Neural cell (in vitro differentiated cells): ENCODE data around the gene SUMO4. TPM values are rescaled to one million over a fixed set of nuclear protein-coding genes. Genes with fewer than 3 reads are reported as not detected.

Experiments
- H2AFZ ChIP-seq: fragments of 200-600, 300-800 bp; sonication (generic), shearing (Covaris generic); 2 replicates; pipeline ENCODE4 v1.6.0; 2014; ENCODE audit warnings: low read depth, mild to moderate bottlenecking, antibody characterized with exemption, low read length, moderate library complexity
- H3F3A ChIP-seq: fragments of 200-600 bp; shearing (Covaris generic); 2 replicates; pipeline ENCODE4 v1.6.1; 2016; ENCODE audit warnings: mild to moderate bottlenecking, moderate library complexity, mixed read lengths, antibody characterized with exemption, low read length; ENCODE audit not compliant: insufficient read depth, poor library complexity, severe bottlenecking
- H3K27ac ChIP-seq: fragments of 200-600, 300-800 bp; sonication (generic), shearing (Covaris generic); 2 replicates; pipeline ENCODE4 v1.5.1; 2014; ENCODE audit warnings: mild to moderate bottlenecking, low read length, moderate library complexity
- H3K27me3 ChIP-seq: fragments of 300-800, 200-600 bp; sonication (generic), shearing (Covaris generic); 2 replicates; pipeline ENCODE4 v1.6.0; 2014; ENCODE audit warnings: mild to moderate bottlenecking, low read depth, low read length, moderate library complexity; ENCODE audit not compliant: insufficient read depth
- H3K36me3 ChIP-seq: fragments of 300-800, 200-600 bp; sonication (generic), shearing (Covaris generic); 2 replicates; pipeline ENCODE4 v1.5.1; 2014; ENCODE audit warnings: mild to moderate bottlenecking, antibody characterized with exemption, low read length, moderate library complexity; ENCODE audit not compliant: insufficient read depth
- H3K4me2 ChIP-seq: fragments of 300-800, 200-600 bp; sonication (generic), shearing (Covaris generic); 2 replicates; pipeline ENCODE4 v1.6.0; 2014; ENCODE audit warnings: mild to moderate bottlenecking, low read length
- H3K4me3 ChIP-seq: fragments of 300-800, 200-600 bp; sonication (generic), shearing (Covaris generic); 2 replicates; pipeline ENCODE4 v1.5.1; 2014; ENCODE audit warnings: mild to moderate bottlenecking, low read length, moderate library complexity
- H3K79me2 ChIP-seq: fragments of 200-600 bp; shearing (Covaris generic); replicated peaks from 2 replicates; pipeline ENCODE4 v1.6.0; 2014; ENCODE audit warnings: mild to moderate bottlenecking, low read length, moderate library complexity; ENCODE audit not compliant: insufficient read depth
- H3K9ac ChIP-seq: fragments of 300-800, 200-600 bp; sonication (generic), shearing (Covaris generic); 2 replicates; pipeline ENCODE4 v1.6.1; 2016; ENCODE audit warnings: mild to moderate bottlenecking, low read length, mixed read lengths
- H3K9me2 ChIP-seq: fragments of 200-600 bp; shearing (Covaris generic); 2 replicates; pipeline ENCODE4 v1.6.1; 2016; ENCODE audit warnings: mild to moderate bottlenecking, low read length, mixed read lengths; ENCODE audit not compliant: insufficient read depth
- H3K9me3 ChIP-seq: fragments of 200-600, 300-800 bp; sonication (generic), shearing (Covaris generic); 2 replicates; pipeline ENCODE4 v1.6.1; 2016; ENCODE audit warnings: mild to moderate bottlenecking, mixed run types, low read length, moderate library complexity, mixed read lengths
- H4K20me1 ChIP-seq: fragments of 200-600 bp; shearing (Covaris generic); 2 replicates; pipeline ENCODE4 v1.6.1; 2016; ENCODE audit warnings: mild to moderate bottlenecking, mixed run types; ENCODE audit not compliant: insufficient read depth
- CTCF ChIP-seq: fragments of 450-650 bp; IDR thresholded peaks from 2 replicates; pipeline ENCODE4 v1.5.1; 2014; ENCODE audit warnings: antibody characterized with exemption, mild to moderate bottlenecking, moderate library complexity; ENCODE audit not compliant: poor library complexity, severe bottlenecking
- EP300 ChIP-seq: fragments of 450-650 bp; conservative IDR thresholded peaks from 2 replicates; pipeline ENCODE4 v1.6.1; 2014; ENCODE audit warnings: antibody characterized with exemption, mild to moderate bottlenecking, moderate library complexity; ENCODE audit not compliant: poor library complexity, severe bottlenecking
- EZH2 ChIP-seq: fragments of 200-600, 300-800 bp; shearing (Covaris generic), sonication (generic); IDR thresholded peaks from 2 replicates; pipeline ENCODE4 v1.6.1; 2014; ENCODE audit warnings: antibody characterized with exemption, low read length, borderline replicate concordance, mild to moderate bottlenecking; ENCODE audit not compliant: insufficient read depth, poor library complexity, severe bottlenecking
- MXI1 ChIP-seq: fragments of 450-650 bp; conservative IDR thresholded peaks from 2 replicates; pipeline ENCODE4 v1.6.1; 2014; ENCODE audit warnings: antibody characterized with exemption, mild to moderate bottlenecking; ENCODE audit not compliant: poor library complexity, severe bottlenecking
- POLR2AphosphoS5 ChIP-seq: IDR thresholded peaks from 2 replicates; pipeline ENCODE4 v1.6.1; 2012
- RAD21 ChIP-seq: fragments of 450-650 bp; conservative IDR thresholded peaks from 2 replicates; pipeline ENCODE4 v1.6.1; 2014; ENCODE audit warnings: antibody characterized with exemption, mild to moderate bottlenecking, moderate library complexity
- REST ChIP-seq: IDR thresholded peaks from 2 replicates; pipeline ENCODE4 v1.6.1; 2012; ENCODE audit warnings: borderline replicate concordance
- SMC3 ChIP-seq: fragments of 450-650 bp; conservative IDR thresholded peaks from 2 replicates; pipeline ENCODE4 v1.6.1; 2014; ENCODE audit warnings: antibody characterized with exemption, mild to moderate bottlenecking, moderate library complexity; ENCODE audit not compliant: poor library complexity
- TAF1 ChIP-seq: IDR thresholded peaks from 2 replicates; pipeline ENCODE4 v1.6.1; 2012; ENCODE audit warnings: low read depth
- polyA plus RNA-seq: library from polyadenylated mRNA; depleted of rRNA; stranded (reverse); fragments of >200 nt; gene quantifications from 2 replicates; pipeline ENCODE4 v1.2.3, GENCODE V29; 2014

The SUMO4 gene
- polyA plus RNA-seq, 1 donor from 2014 or later = not detected

DNA sequence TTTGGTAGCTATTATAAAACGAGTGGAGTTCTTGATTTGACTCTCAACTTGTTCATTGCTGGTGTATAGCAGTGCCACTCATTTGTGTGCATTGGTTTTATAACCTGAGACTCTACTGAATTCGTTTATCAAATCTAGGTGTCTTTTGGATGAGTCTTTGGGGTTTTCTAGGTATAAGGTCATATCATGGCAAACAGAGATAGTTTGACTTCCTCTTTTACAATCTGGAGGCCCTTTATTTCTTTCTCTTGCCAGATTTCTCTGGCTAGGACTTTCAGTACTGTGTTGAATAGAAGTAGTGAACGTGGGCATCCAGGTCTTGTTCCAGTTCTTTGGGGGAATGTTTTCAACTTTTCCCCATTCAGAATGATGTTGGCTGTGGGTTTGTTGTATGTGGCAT lies 38.8 kb downstream of the SUMO4 start:
- TF ChIP-seq CTCF (no peak), REST (no peak), POLR2AphosphoS5 (no peak), TAF1 (no peak), MXI1 (no peak), RAD21 (no peak), EZH2 (no peak), SMC3 (no peak), EP300 (no peak)
- H3K36me3 ChIP-seq = no peaks in the 10 kb centered on the region

DNA sequence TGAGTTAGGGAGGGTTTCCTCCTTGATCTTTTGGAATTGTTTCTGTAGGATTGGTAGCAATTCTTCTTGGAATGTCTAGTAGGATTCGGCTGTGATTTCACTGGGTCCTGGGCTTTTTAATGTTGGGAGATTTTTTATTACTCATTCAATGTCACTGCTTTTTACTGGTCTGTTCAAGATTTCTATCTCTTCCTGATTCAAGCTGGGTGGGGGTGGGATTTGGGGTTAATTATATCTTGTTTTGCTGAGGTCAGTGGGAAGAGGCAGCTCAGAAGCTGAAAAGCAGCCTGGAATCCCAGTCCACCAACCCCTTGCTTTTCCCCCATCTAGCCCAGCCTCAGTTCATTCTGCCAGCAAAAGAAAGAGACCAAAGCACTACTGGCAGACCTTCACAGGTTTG lies 39.6 kb downstream of the SUMO4 start:
- peaks cover 2% of the 10 kb centered on the region for H3K9me3 ChIP-seq
- no peaks in the 10 kb centered on the region for H3K79me2 ChIP-seq
- no peak for TF ChIP-seq EP300
- TF ChIP-seq SMC3 = no peak
- H3K9me2 ChIP-seq = no peaks in the 10 kb centered on the region
- H3K27ac ChIP-seq = no peak overlapping the region
- H3K4me2 ChIP-seq = no peak overlapping the region
- H3K36me3 ChIP-seq = no peaks in the 10 kb centered on the region
- no peak overlapping the region for H3K4me3 ChIP-seq
- no peak overlapping the region for H2AFZ ChIP-seq
- H3F3A ChIP-seq = no peaks in the 10 kb centered on the region
- no peak overlapping the region for H3K9ac ChIP-seq
- no peaks in the 10 kb centered on the region for H3K27me3 ChIP-seq
- no peaks in the 10 kb centered on the region for H4K20me1 ChIP-seq

More for the DNA sequence above, 38.8 kb downstream of the SUMO4 start:
- Histone ChIP-seq H3K9me2 (no peaks in the 10 kb centered on the region), H3K9me3 (no peaks in the 10 kb centered on the region), H3K27ac (no peak overlapping the region), H4K20me1 (no peaks in the 10 kb centered on the region), H3F3A (no peaks in the 10 kb centered on the region), H3K79me2 (no peaks in the 10 kb centered on the region), H3K27me3 (no peaks in the 10 kb centered on the region), H3K4me2 (no peak overlapping the region), H3K4me3 (no peak overlapping the region), H2AFZ (no peak overlapping the region), H3K9ac (no peak overlapping the region)
